Measurements from ENCODE around the gene CKMT2.

GRCh38 chr5:81183811-81184748 lies 49.0 kb upstream of the CKMT2 start:
- TF ChIP-seq, protein P1, sequence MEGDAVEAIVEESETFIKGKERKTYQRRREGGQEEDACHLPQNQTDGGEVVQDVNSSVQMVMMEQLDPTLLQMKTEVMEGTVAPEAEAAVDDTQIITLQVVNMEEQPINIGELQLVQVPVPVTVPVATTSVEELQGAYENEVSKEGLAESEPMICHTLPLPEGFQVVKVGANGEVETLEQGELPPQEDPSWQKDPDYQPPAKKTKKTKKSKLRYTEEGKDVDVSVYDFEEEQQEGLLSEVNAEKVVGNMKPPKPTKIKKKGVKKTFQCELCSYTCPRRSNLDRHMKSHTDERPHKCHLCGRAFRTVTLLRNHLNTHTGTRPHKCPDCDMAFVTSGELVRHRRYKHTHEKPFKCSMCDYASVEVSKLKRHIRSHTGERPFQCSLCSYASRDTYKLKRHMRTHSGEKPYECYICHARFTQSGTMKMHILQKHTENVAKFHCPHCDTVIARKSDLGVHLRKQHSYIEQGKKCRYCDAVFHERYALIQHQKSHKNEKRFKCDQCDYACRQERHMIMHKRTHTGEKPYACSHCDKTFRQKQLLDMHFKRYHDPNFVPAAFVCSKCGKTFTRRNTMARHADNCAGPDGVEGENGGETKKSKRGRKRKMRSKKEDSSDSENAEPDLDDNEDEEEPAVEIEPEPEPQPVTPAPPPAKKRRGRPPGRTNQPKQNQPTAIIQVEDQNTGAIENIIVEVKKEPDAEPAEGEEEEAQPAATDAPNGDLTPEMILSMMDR (conservative IDR thresholded peaks at IDR 0.05; ENCODE audit: low read depth in 2 of 2): no peak
- TF ChIP-seq EZH2 (IDR thresholded peaks at IDR 0.05; ENCODE audit: low read depth, unreplicated experiment) (no peak), ZNF331 (CRISPR knock-in tag; IDR thresholded peaks at IDR 0.05; ENCODE audit: low read depth) (no peak), POLR2AphosphoS5 (IDR thresholded peaks at IDR 0.05; ENCODE audit: low read depth) (no peak), EZH2phosphoT487 (IDR thresholded peaks at IDR 0.05; ENCODE audit: unreplicated experiment) (no peak), CREB1 (CRISPR knock-in tag; IDR thresholded peaks at IDR 0.05; ENCODE audit: low read depth) (no peak), NANOG (IDR thresholded peaks at IDR 0.05; ENCODE audit: borderline replicate concordance) (no peak), JUNB (IDR thresholded peaks at IDR 0.05; ENCODE audit: unreplicated experiment) (no peak), STAT1 (IDR thresholded peaks at IDR 0.05; ENCODE audit: unreplicated experiment) (no peak), ZNF114 (CRISPR knock-in tag; IDR thresholded peaks at IDR 0.05) (no peak)
- TF ChIP-seq, protein P2, sequence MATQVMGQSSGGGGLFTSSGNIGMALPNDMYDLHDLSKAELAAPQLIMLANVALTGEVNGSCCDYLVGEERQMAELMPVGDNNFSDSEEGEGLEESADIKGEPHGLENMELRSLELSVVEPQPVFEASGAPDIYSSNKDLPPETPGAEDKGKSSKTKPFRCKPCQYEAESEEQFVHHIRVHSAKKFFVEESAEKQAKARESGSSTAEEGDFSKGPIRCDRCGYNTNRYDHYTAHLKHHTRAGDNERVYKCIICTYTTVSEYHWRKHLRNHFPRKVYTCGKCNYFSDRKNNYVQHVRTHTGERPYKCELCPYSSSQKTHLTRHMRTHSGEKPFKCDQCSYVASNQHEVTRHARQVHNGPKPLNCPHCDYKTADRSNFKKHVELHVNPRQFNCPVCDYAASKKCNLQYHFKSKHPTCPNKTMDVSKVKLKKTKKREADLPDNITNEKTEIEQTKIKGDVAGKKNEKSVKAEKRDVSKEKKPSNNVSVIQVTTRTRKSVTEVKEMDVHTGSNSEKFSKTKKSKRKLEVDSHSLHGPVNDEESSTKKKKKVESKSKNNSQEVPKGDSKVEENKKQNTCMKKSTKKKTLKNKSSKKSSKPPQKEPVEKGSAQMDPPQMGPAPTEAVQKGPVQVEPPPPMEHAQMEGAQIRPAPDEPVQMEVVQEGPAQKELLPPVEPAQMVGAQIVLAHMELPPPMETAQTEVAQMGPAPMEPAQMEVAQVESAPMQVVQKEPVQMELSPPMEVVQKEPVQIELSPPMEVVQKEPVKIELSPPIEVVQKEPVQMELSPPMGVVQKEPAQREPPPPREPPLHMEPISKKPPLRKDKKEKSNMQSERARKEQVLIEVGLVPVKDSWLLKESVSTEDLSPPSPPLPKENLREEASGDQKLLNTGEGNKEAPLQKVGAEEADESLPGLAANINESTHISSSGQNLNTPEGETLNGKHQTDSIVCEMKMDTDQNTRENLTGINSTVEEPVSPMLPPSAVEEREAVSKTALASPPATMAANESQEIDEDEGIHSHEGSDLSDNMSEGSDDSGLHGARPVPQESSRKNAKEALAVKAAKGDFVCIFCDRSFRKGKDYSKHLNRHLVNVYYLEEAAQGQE (IDR thresholded peaks at IDR 0.05; ENCODE audit: unreplicated experiment): no peak

Measured in GM23338 (cell line).